Upper lobe of right lung (tissue), 1 donor: ENCODE data around the gene MUSTN1. TPM values are rescaled to one million over a fixed set of nuclear protein-coding genes. Genes with fewer than 3 reads are reported as not detected.

Source experiments
- ATAC-seq: fragments of 200-7000 bp; cut with Tn5 transposase; one replicate; pipeline ENCODE4 v1.9.1; 2020; ENCODE audit warnings: mild to moderate bottlenecking, moderate library complexity
- DNase-seq: peaks from one replicate; pipeline ENCODE4 v3.0.0-alpha.2; 2020
- H3K27ac ChIP-seq: fragments of 200-600 bp; one replicate; pipeline ENCODE4 v1.8.0; 2022
- H3K27me3 ChIP-seq: fragments of 200-600 bp; one replicate; pipeline ENCODE4 v1.8.0; 2022; ENCODE audit warnings: mild to moderate bottlenecking
- H3K36me3 ChIP-seq: fragments of 200-600 bp; one replicate; pipeline ENCODE4 v1.8.0; 2022
- H3K4me1 ChIP-seq: fragments of 200-600 bp; one replicate; pipeline ENCODE4 v1.8.0; 2022
- H3K4me3 ChIP-seq: fragments of 200-600 bp; one replicate; pipeline ENCODE4 v1.8.0; 2022; ENCODE audit warnings: mild to moderate bottlenecking
- H3K9me3 ChIP-seq: fragments of 200-600 bp; one replicate; pipeline ENCODE4 v1.8.0; 2022
- CTCF ChIP-seq: fragments of 200-600 bp; IDR thresholded peaks from one replicate; pipeline ENCODE4 v1.8.0; 2022; ENCODE audit warnings: antibody characterized with exemption
- intact Hi-C: fragments of 100-400 bp; cut with DNase I; formaldehyde crosslinking; loops from one replicate; pipeline ENCODE4 v1.11.0; 2022
- total RNA-seq: library from RNA; stranded (reverse); fragmentation: NEBNext Ultra II Directional; extraction: Animal tissue kit (Norgen Biotek cat#: 25700); gene quantifications from one replicate; pipeline ENCODE4 v1.2.1, GENCODE V29; 2021
- donor health status: DM: no; HTN: yes; CAD: no; lungs with severe emphysema.

MUSTN1 gene
- total RNA-seq, 1 donor from 2014 or later = 5.4 TPM

DNA sequence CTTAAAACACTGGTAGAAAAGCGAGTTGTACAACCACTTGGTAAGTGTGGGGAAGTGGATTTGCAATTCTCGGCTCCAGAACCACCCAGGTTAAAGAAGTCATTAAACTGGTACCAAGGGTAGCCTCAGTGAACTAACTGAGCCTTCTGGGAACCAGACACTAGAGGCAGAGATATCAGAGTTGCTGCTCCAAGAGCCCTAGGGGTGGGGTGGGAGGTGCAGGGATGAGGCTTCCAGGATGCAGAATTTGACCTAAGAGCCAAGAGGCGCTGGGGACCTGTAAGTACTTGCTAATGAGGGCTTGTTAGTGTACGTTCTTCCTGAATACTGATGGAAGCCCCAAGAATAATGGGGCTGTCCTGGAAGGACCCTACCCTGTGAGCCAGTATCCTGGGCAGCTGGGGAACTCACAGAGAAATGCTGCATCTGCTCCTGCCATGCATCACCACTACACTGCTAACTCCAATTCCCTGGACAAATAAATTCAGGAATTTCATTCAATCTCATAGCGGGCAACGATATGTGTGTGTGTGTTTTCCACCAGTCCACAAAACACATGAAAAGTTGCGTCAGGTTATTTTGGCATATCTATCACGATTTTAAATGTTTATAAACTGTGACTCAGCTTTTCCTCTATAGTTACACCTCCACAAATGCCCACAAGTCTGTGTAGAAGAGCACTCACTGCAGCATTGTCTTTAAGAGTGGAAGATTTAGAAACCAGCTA is 38.8 kb upstream of the MUSTN1 start:
- Histone ChIP-seq H3K9me3 (no peaks in the 10 kb centered on the region), H3K4me1 (peaks cover 12% of the 10 kb centered on the region), H3K4me3 (no peak overlapping the region), H3K27me3 (no peaks in the 10 kb centered on the region), H3K27ac (no peak overlapping the region), H3K36me3 (no peaks in the 10 kb centered on the region)
- no peak for TF ChIP-seq CTCF
- no peak for DNase-seq
- intact Hi-C loops = no loop called here
- no peak for ATAC-seq

DNA sequence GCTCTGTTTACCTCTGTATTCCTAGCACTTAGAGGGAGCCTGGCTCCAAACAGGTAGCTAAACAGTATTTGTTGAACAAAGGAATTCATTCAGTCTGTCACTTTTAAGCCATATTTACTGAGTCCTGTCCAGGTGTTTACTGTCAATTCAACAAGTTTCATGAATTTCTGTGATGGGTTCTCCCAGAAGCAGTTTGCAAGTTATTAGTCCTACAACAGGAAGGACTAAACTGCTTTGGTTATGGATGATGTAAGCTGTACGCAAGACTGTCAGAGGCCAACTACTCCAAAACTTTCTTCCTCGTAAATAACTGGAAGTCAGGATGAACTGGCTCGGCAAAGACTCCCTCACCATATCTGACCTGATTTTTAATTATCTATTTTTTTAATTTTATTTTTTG is 37.4 kb upstream of the MUSTN1 start:
- no peak for DNase-seq
- H3K27me3 ChIP-seq = no peaks in the 10 kb centered on the region
- H3K9me3 ChIP-seq = no peaks in the 10 kb centered on the region
- H3K4me1 ChIP-seq = peaks cover 12% of the 10 kb centered on the region
- no peak for ATAC-seq
- no peak overlapping the region for H3K4me3 ChIP-seq
- H3K27ac ChIP-seq = no peak overlapping the region
- TF ChIP-seq CTCF = no peak
- no peaks in the 10 kb centered on the region for H3K36me3 ChIP-seq
- intact Hi-C loops = no loop called here

DNA sequence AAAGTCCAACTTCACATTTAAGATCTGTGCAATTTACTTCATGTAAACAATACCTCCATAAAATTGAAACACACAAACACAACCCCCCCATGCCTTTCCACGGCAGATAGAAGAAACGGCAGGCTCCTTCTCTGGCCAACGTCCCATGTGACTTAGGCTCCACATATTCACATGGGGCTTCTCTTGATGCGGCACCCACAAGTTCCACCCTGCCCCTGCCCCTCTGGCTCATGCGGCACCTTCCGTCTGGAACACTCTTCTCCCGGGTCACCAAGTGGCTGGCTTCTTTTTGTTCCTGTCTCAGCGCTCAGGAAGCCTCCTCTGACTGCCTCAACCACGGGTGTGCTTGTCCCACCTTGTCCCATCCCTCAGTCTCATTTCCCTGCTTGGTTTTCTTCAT is 36.9 kb upstream of the MUSTN1 start:
- Histone ChIP-seq H3K9me3 (no peaks in the 10 kb centered on the region), H3K27me3 (no peaks in the 10 kb centered on the region), H3K36me3 (no peaks in the 10 kb centered on the region), H3K4me3 (no peak overlapping the region), H3K4me1 (peaks cover 12% of the 10 kb centered on the region), H3K27ac (no peak overlapping the region)
- intact Hi-C loops = no loop called here
- ATAC-seq = no peak
- no peak for TF ChIP-seq CTCF
- no peak for DNase-seq

DNA sequence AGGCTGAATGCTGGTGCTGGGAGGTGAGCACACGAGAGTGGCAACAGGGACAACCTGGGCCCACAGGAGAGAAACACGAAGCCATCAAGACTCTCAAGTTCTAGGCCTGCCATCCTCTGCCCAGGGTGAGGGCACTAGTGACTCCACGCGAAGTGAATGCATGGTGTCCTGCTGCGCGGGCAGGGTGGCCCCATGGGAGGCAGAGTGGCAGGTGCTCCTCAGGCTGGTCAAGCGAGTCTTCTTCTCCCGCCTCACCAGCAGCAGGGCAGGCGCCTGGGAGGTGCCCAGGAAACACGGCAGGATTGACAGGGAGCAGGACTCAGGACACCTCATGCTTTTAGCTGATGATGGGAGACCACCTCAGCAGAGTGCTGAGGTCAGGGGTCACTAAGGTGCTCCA is 35.7 kb upstream of the MUSTN1 start:
- Histone ChIP-seq H3K4me1 (peaks cover 8% of the 10 kb centered on the region), H3K27ac (no peak overlapping the region), H3K27me3 (no peaks in the 10 kb centered on the region), H3K9me3 (no peaks in the 10 kb centered on the region), H3K36me3 (no peaks in the 10 kb centered on the region), H3K4me3 (no peak overlapping the region)
- intact Hi-C loops = no loop called here
- no peak for TF ChIP-seq CTCF
- DNase-seq (no peak), ATAC-seq (no peak)

GRCh38 chr3:52866427-52866826 is 31.6 kb upstream of the MUSTN1 start:
- DNase-seq = no peak
- TF ChIP-seq CTCF = no peak
- ATAC-seq = peak; percentile 75
- H3K27me3 ChIP-seq = no peaks in the 10 kb centered on the region
- intact Hi-C loops = no loop called here
- H3K36me3 ChIP-seq = no peaks in the 10 kb centered on the region
- H3K4me1 ChIP-seq = no peaks in the 10 kb centered on the region
- H3K9me3 ChIP-seq = no peaks in the 10 kb centered on the region
- no peak overlapping the region for H3K27ac ChIP-seq
- no peak overlapping the region for H3K4me3 ChIP-seq

DNA sequence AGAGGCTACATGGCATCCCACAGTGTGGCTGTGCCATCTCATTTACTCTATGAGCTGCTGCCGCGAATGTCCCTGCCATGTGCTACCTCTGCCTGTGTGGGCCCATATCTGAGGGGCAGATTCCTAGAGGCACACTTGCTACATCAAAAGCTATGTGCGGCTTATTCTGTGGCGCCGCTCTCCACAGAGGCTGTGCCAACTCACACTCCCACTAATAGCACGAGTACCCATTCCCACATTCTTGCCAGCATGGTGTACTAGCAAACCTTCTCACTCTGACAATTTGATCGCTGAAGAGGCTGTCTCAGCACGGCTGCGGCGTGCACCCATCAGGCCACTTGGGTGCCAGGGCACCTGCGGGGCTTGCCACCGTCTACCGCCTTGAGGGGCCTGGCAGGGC is 31.2 kb upstream of the MUSTN1 start:
- TF ChIP-seq CTCF = no peak
- Histone ChIP-seq H3K9me3 (no peaks in the 10 kb centered on the region), H3K36me3 (no peaks in the 10 kb centered on the region), H3K27ac (no peak overlapping the region), H3K27me3 (no peaks in the 10 kb centered on the region), H3K4me1 (no peaks in the 10 kb centered on the region), H3K4me3 (no peak overlapping the region)
- ATAC-seq (peak; percentile 65), DNase-seq (no peak)
- intact Hi-C loops = no loop called here
